Stimulated activated CD4-positive, alpha-beta T cell treated with anti-CD3 and anti-CD28 coated beads, TNF-alpha, amount 100 ng/mL, for 4 hours (primary cell): ENCODE measurements around the gene PLEKHB1.

Experiments
- DNase-seq, 3 experiments: peaks; one replicate each; pipeline ENCODE4 v3.0.0-alpha.2; 2020; ENCODE audit warnings: low read depth in 3 of 3

PLEKHB1 gene

GRCh38 chr11:73648121-73648520, 1.7 kb downstream of the PLEKHB1 start:
- DNase-seq = no peak

DNA sequence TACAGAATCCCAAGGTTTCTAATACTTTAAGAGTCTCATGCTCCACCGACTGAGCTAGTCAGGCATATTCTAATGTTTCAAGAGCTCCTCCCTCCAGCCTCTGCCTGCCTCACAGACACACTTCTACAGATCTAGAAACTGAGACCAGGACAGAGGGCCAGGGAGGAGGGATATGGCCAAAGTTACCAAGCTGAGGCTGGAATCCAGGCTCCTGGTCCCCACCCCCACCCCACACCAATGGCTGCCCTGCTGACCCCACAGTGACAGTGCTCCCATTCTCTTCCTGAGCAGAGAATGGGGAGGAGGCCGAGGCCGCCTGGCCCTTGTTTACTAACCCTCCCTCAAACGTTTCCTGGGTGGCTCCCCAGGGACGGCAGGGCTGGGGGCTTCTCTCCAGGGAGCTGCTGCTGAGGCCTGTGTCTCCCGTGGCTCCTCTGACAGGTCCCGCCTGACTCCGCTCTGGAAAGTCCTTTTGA, 2.2 kb downstream of the PLEKHB1 start:
- DNase-seq = no peak

DNA sequence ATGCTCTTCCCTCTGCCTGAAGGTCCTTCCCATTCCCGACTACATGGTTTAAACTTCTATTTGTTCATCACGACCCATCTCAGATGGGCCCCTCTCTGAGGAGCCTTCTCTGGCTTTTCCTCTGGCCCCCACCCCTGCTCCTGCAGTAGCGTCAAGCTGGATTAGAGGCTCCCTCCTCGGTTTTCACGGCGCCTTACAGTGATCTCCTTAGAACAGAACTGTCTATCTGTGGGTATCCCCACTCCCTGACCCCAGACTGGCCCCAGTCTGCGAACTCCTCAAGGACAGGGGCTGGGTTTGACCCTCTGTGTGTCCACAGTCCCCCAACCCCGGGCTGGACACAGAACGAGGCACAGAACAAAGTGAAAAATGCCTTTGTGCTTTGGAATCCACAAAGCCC, 2.8 kb downstream of the PLEKHB1 start:
- no peak for DNase-seq

- DNase-seq = no peak
Measured at GRCh38 chr11:73650400-73650799, 4.0 kb downstream of the PLEKHB1 start.

- DNase-seq = no peak
Measured at GRCh38 chr11:73651252-73651651, 4.9 kb downstream of the PLEKHB1 start.

DNA sequence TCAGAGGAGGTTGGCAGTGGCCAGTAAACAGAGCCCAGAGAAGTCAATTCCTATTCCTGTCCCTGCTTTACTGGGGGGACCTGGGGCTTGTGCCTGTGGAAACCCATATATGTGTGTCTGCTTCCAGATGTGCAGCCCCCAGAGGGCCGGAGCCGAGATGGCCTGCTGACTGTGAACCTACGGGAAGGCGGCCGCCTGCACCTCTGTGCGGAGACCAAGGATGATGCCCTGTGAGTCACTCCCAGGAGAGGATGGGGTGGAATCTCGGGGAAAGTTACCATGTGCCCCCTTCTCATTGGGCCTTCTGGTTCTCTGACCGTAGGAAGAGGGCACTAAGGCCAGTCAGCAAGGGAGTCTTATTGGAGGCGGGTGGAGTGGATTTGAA, 5.3 kb downstream of the PLEKHB1 start:
- DNase-seq = no peak

DNA sequence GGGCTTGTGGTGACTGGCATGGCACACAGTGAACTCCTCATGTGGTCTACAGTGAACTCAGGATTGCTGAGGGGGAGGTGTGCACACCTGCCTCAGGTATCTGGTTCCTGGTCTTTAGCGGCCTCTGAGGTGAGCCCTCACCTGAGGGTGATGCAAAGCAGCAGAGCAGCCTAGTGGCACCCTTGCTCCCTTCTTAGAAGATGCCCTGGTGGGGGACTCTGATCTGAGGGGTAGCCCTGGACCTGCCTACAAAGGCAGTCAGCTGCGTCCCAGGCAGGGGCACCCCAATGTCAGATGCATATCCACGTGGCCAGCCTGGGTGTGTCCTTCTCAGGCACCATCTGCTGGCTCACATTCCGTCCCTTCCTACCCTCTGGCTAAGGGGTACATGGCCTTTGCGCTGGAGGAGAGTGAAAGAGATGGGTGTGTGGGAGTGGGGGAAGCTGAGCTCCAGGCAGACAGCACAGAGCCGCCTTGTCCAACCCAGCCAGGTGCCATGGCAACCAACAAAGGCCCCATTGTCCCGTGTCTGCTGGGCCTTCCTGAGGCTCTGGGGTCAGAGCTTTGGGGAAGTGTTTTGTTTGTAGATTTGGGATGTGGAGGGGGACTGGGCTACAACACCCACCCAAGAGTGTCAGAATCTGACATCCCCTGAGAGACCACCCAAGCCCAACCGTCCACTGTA, 5.8 kb downstream of the PLEKHB1 start:
- no peak for DNase-seq

DNA sequence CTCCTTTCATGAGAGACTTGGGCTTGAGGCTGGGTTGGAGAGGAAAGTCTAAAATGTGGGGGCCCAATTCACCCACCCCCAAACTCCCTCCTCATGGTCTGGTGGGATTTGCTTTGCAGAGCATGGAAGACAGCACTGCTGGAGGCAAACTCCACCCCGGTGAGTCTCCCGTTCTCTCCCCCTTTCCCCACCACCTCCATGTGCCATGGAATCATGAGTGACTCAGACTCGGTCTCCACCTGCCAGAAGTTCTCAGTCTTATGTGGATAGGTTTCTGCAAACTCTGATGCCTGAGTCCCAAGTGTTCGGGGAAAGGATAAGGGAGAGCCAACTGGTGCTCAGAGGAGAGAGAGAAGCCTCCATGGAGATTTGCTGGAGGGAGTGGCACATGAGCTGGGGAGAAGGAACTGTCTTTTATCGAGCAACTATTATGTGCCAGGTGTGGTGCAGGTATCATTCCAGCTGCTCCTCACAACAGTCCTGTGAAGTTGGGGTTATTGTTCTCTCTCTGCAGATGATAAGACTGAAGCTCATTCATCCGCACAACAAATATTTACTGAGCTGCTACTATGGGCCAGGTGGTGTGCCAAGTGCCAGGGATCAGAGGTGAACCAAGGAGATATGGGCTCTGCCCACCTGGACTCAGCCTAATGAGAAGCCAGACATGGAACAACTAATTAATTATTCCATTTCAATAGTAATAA, 6.6 kb downstream of the PLEKHB1 start:
- DNase-seq = no peak

DNA sequence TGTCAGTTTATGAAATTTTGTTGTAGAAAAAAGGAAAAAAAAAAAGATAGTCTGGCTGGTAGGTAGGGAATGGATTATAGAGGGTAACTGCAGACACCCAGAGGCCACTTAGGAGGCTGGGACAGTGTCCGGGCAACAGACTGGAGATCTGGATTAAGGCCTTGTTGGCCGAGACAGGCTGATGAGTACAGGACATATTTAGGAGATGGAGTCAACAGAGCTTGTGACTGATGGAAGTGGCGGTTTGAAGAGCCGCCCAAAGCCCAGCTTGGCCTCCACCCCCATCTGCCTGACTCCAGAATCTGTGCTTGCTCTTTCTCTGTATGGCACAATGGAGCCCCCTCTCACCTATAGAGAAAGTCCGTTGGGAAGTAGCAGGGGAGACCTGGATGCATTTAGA, 7.6 kb downstream of the PLEKHB1 start:
- no peak for DNase-seq

DNA sequence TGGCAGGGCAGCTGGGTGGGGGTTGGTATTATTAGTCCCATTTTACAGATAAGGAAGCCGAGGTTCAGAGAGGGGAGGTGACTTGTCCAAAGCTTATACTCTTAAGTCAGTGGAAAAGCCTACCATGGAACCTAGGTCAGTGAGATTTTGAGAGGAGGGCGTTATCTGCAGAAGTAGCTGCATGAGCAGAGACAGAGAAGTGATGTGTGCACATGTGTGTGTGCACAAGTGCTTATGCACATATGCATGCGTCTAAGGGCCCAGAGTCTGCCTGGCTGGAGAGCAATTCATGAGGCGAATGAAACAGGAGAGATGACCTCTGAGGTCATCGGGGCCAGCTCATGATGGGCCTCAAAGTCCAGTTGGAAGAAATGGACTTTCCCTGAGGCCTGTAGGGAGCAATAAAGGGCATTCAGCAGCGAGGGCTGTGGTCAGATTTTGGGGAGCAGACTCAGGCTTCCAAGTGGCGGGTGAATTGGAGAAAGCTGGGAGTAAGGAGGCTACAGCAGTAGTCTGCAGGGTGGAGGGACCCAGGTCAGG, 8.2 kb downstream of the PLEKHB1 start:
- DNase-seq = no peak

DNA sequence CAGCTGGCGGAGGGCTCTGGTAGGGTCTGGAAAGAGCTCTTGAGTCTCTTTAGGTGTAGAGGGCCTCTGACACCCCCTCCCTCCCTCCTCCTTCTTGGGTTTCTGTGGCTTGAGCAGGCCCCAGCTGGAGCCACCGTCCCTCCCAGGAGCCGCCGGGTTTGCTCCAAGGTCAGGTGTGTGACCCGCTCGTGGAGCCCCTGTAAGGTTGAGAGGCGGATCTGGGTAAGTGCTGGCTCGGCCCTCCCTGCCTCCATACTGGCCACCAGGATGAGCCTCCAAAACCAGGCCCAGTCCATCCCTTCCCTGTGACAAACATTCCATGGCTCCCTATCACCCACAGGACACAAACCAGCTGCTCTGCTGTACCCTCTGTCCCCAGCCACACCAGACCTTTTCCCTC, 9.3 kb downstream of the PLEKHB1 start:
- DNase-seq = no peak

DNA sequence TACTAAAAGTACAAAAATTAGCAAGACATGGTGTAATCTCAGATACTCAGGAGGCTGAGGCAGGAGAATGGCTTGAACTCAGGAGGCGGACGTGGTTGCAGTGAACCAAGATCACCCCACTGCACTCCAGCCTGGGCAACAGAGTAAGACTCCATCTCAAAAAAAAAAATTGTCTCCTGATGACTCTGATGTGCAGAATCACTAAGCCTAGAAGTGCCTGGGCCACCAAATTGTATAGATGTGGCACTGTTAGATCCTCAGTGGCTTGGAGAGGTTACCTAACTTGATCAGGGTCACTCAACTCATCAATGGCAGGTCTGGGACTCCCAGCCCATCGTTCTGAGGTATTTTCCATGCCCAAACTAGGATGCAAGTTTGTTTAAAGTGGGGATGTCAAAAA, 10.6 kb downstream of the PLEKHB1 start:
- no peak for DNase-seq

DNA sequence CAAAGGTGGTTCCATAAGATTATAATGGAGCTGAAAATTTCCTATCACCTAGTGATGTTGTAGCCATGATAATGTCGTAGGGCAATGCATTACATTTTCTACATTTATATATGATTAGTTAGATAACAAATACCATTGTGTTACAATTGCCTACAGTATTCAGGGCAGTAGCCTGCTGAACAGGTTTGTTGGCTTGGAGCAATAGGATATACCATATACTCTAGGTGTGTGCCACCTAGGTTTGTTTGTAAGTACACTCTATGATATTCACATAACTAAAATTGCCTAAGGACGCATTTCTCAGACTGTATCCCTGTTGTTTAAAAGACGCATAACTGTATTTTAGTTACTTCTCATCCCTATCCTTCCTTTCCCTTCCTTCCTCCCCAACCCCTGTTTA, 13.6 kb downstream of the PLEKHB1 start:
- DNase-seq = no peak

- no peak for DNase-seq
Measured at GRCh38 chr11:73660497-73661034, 14.2 kb downstream of the PLEKHB1 start.

DNA sequence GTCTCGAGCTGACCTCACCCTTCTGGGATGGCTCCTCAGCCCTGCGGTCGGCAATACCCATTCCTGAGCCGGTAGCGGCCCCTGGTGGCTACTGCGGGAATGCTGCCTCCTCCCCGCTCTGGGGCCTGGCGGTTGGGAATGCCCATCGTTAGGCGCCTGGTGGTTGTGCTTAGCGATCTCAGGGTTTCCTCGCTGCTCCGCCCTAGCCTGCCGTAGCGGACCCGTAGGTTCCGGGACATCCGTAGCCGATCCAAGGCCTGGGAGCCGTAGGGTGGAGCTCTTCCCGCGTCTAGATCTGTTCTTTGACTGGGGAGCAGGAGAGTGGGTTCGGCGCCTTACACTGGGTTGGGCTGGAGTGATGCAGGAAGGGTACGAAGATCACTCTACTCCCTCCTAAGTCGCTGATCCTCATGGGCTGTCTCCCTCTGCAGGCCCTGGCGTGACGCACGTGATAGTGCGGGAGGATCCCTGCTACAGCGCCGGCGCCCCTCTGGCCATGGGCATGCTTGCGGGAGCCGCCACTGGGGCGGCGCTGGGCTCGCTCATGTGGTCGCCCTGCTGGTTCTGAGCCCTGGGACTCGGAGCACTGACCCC, 14.8 kb downstream of the PLEKHB1 start:
- peak; percentile 77 to 80 (median 78) for DNase-seq

- no peak for DNase-seq
Measured at GRCh38 chr11:73662445-73663157, 16.2 kb downstream of the PLEKHB1 start.

DNA sequence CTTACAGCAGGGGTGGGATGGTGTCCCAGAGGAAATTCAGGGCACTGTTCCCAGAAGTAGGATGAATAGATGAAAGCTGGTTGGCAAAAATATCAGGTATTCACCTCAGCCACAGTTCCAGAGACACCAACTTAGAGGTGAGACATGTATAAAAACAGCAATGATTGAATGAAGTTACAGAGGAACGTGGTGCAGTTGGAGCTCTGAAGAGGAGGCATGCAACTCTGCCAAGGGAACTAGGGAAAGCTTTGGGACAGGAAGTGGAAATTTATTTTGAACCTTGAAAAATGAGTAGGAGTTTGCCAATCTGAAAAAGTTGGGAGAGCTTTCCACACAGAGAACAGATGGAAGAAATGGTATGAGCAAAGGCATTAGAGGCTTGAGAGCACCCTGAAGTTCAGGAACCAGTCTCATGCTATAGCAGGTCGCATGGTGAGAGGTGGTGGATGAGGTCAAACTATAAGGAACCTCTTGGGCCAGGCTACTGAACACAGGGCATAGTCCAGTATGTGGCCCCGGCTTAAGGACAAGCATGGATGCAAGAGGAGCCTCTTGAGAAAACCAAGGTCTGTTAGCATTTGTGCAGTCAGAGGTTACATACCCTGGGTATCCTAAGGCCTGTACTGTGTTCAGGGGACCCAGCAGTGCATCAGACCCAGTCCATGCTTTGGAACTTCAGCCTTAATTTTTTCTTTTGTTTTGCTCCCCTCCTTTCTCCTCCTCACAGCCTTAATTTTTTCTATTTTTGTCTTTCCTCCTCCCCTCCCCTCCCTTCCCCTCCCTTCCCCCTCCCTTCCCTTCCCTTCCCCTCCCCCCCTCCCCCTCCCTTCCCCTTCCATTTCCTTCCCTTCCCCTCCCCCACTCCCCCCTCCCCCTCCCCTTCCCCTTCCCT, 17.5 kb downstream of the PLEKHB1 start:
- DNase-seq = no peak

- no peak for DNase-seq
Measured at GRCh38 chr11:73664877-73665276, 18.5 kb downstream of the PLEKHB1 start.

GRCh38 chr11:73667891-73668290, 21.5 kb downstream of the PLEKHB1 start:
- DNase-seq = no peak

DNA sequence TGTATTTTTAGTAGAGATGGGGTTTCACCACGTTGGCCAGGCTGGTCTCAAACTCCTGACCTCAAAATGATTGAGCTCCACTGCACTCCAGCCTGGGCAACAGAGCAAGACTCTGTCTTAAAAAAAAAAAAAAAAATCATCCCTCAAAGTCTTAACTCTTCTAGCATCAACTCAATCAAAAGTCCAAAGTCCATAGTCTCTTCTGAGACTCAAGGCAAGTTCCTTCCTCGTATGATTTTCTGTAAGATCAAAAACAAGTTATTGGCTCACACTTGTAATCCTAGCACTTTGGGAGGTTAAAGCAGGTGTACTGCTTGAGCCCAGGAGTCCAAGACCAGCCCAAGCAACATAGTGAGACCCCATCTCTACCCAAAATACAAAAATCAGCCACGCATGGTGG, 24.4 kb downstream of the PLEKHB1 start:
- DNase-seq = no peak

- no peak for DNase-seq
Measured at GRCh38 chr11:73671701-73672100, 25.3 kb downstream of the PLEKHB1 start.
